BJ (cell line): ENCODE measurements around the gene SHISA9. TPM values are rescaled to one million over a fixed set of nuclear protein-coding genes. Genes with fewer than 3 reads are reported as not detected.

ENCODE experiments used
- CTCF ChIA-PET: fragments of 350-600 bp; formaldehyde crosslinking; extraction: SDS; loops from one replicate; lab custom pipeline; 2021; ENCODE audit warnings: antibody characterized with exemption, inconsistent platforms; lab: Yijun Ruan, JAX
- POLR2A ChIA-PET: fragments of 300-600 bp; sonication (Branson Sonifier 250); formaldehyde crosslinking; extraction: SDS; loops from one replicate; lab custom pipeline; 2021; ENCODE audit warnings: antibody characterized with exemption; lab: Charles Lee
- DNase-seq: peaks from one replicate; pipeline ENCODE4 v3.0.0-alpha.2; 2011; ENCODE audit warnings: low read depth
- H3K27me3 ChIP-seq: 2 replicates; pipeline ENCODE4 v1.6.0; 2011; ENCODE audit warnings: low read length; ENCODE audit not compliant: control insufficient read depth, insufficient read depth
- H3K36me3 ChIP-seq: 2 replicates; pipeline ENCODE4 v1.5.1; 2011; ENCODE audit warnings: low read length; ENCODE audit not compliant: control insufficient read depth, insufficient read depth
- H3K4me3 ChIP-seq: 2 replicates; pipeline ENCODE4 v1.5.1; 2011; ENCODE audit warnings: low read depth, mild to moderate bottlenecking, control low read depth, low read length
- polyA plus RNA-seq: library from polyadenylated mRNA; depleted of rRNA; stranded (reverse); fragments of >200 nt; gene quantifications from 2 replicates; pipeline ENCODE4 v1.2.3, GENCODE V29; 2011
- TF ChIP-seq, protein P1 (sequence below): IDR thresholded peaks from 2 replicates; pipeline ENCODE4 v1.5.1; 2011; ENCODE audit warnings: low read depth, mild to moderate bottlenecking, control low read depth, inconsistent platforms, low read length, moderate library complexity; ENCODE audit not compliant: insufficient read depth

The SHISA9 gene
- polyA plus RNA-seq, 1 experiment: not detected

DNA sequence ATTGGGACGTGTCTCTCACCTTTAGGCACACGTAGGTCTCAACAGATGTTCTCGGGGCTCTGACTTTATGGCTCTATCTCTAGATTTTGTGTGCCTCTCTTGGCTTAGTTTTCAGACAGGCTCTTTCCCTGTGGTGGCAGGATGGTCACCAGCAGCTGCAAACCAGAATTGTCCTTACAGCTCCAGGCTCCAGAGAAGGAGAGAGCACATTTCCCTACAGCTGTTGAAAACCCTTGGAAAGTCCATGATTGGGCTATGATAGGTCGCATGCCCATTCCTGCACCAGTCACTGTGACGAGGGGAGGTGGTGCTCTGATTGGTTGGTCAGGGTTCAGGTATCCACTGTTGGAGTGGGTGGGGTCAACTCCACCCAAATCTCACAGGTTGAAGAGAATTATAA lies 41.5 kb downstream of the SHISA9 start:
- CTCF ChIA-PET: interaction anchor here (0.6 kb wide), 1 partner anchor 536 kb away, joined by 3 read pairs; no protein-coding TSS in a partner anchor
- Histone ChIP-seq H3K27me3 (no peaks in the 10 kb centered on the region), H3K4me3 (no peak overlapping the region), H3K36me3 (no peaks in the 10 kb centered on the region)
- no peak for DNase-seq
- POLR2A ChIA-PET: no interaction called here
- TF ChIP-seq, protein P1, sequence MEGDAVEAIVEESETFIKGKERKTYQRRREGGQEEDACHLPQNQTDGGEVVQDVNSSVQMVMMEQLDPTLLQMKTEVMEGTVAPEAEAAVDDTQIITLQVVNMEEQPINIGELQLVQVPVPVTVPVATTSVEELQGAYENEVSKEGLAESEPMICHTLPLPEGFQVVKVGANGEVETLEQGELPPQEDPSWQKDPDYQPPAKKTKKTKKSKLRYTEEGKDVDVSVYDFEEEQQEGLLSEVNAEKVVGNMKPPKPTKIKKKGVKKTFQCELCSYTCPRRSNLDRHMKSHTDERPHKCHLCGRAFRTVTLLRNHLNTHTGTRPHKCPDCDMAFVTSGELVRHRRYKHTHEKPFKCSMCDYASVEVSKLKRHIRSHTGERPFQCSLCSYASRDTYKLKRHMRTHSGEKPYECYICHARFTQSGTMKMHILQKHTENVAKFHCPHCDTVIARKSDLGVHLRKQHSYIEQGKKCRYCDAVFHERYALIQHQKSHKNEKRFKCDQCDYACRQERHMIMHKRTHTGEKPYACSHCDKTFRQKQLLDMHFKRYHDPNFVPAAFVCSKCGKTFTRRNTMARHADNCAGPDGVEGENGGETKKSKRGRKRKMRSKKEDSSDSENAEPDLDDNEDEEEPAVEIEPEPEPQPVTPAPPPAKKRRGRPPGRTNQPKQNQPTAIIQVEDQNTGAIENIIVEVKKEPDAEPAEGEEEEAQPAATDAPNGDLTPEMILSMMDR: no peak

DNA sequence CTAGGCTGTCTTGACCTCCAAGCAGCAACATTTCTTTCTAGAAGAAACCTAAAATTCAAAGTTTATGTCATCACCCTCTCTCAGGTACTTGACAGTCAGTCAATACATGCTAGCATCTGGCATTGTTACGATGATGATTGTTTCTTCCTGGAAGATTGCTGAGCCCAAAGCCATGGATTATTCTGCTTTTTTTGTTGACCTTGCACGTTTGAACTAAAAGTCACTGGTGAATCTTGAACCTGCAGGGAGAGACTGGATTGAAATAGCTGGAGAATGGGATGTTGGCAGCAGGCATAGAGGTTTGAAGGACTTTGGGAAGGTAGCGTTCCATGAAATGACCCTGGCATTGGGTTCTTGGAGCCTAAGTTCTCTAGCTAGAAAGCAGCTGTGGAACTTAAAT lies 42.9 kb downstream of the SHISA9 start:
- DNase-seq: no peak
- POLR2A ChIA-PET: no interaction called here

DNA sequence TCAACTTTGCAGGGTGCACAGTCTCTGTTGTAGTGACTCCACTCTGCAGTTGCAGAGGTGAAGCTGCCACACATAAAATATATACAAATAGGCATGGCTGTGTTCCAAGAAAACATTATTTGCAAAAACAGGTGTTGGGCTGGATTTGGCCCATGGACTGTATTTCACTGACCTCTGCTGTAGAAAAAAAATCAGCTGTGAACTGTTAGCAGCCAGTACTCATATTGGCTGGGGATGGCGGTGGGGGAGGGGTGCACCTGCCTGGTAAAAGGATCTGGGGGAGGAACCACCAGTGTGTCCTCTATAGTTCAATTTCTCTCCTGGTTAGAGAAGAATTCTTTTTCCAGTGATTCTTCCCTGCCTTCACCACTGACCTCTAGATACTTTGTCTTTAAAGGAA lies 50.0 kb downstream of the SHISA9 start:
- H3K36me3 ChIP-seq: no peaks in the 10 kb centered on the region
- DNase-seq: no peak
- H3K27me3 ChIP-seq: no peaks in the 10 kb centered on the region
- CTCF ChIA-PET: no interaction called here
- POLR2A ChIA-PET: no interaction called here
- TF ChIP-seq, protein P1: no peak
- H3K4me3 ChIP-seq: no peak overlapping the region

More for the DNA sequence above, 42.9 kb downstream of the SHISA9 start:
- no peak overlapping the region for H3K4me3 ChIP-seq
- H3K36me3 ChIP-seq: no peaks in the 10 kb centered on the region
- CTCF ChIA-PET: no interaction called here
- TF ChIP-seq, protein P1: no peak
- no peaks in the 10 kb centered on the region for H3K27me3 ChIP-seq

DNA sequence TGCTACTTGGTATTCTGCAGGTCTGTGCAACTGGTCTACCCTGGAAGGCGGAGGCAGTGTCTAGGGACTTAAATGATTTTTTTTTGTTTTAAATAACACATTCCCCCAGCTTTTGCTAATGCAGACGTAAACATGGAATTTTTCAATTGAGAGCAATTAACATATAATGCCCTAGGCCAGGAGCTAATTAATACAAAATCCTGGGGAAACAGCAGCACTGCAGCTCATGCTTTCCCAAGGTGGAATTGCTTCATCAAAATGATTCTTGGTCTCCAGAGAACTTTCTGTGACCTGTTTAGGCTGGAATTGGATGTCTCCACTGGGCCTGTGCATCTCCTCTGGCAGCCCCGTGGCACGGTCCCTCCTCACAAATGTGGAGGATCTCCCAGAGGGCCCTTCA lies 50.6 kb downstream of the SHISA9 start:
- ChIA-PET POLR2A (no interaction called here), CTCF (no interaction called here)
- no peaks in the 10 kb centered on the region for H3K36me3 ChIP-seq
- H3K27me3 ChIP-seq: no peaks in the 10 kb centered on the region
- TF ChIP-seq, protein P1: no peak
- DNase-seq: no peak
- H3K4me3 ChIP-seq: no peak overlapping the region

DNA sequence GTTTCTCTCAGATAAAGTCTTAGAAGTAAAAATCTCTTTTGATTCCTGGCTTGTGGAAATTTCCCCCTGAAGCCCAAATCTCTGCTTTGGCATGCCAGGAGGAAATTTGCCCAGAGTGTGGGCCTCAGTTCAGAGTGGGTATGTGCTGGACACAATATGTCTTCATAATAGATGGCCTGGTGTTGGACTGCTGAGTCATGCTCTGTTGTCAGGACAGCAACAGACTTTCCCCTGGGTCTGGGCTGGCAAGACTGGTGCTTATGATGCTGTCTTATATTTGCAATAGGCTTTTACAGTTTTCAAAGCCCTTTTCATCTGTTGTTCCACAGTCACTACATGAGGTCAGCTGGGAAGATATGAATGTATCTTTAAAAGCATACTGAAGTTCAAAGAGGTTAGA lies 57.0 kb downstream of the SHISA9 start:
- Histone ChIP-seq H3K4me3 (no peak overlapping the region), H3K36me3 (no peaks in the 10 kb centered on the region), H3K27me3 (no peaks in the 10 kb centered on the region)
- ChIA-PET CTCF (no interaction called here), POLR2A (no interaction called here)
- no peak for DNase-seq
- TF ChIP-seq, protein P1: no peak
